Measurements from ENCODE around the gene AZIN2.

The AZIN2 gene

DNA sequence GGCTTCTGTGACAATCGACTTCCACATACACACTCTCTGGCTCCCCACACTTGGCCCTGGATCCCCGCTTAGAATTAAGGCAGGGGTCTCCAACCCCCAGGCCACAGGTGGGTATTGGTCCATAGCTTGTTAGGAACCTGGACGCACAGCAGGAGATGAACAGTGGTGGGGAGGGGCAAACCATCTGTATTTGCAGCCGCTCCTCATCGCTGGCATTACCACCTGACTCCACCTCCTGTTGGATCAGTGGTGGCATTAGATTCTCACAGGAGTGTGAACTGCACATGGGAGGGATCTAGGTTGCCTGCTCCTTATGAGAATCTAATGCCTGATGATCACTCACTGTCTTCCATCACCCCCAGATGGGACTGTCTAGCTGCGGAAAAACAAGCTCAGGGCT is 84.9 kb downstream of the AZIN2 start:
- Histone ChIP-seq H3K4me3 (no peak overlapping the region), H3K27ac (no peak overlapping the region), H3K9me3 (no peaks in the 10 kb centered on the region), H3K36me3 (peaks cover 5 to 37% (median 11%) of the 10 kb centered on the region in 3 donors), H3K4me1 (peaks cover 0 to 15% (median 5%) of the 10 kb centered on the region in 4 donors), H3K27me3 (no peaks in the 10 kb centered on the region)
- intact Hi-C loops (cut with DNase I; ENCODE audit: low total_unique reads) = no loop called here
- TF ChIP-seq, protein P1, sequence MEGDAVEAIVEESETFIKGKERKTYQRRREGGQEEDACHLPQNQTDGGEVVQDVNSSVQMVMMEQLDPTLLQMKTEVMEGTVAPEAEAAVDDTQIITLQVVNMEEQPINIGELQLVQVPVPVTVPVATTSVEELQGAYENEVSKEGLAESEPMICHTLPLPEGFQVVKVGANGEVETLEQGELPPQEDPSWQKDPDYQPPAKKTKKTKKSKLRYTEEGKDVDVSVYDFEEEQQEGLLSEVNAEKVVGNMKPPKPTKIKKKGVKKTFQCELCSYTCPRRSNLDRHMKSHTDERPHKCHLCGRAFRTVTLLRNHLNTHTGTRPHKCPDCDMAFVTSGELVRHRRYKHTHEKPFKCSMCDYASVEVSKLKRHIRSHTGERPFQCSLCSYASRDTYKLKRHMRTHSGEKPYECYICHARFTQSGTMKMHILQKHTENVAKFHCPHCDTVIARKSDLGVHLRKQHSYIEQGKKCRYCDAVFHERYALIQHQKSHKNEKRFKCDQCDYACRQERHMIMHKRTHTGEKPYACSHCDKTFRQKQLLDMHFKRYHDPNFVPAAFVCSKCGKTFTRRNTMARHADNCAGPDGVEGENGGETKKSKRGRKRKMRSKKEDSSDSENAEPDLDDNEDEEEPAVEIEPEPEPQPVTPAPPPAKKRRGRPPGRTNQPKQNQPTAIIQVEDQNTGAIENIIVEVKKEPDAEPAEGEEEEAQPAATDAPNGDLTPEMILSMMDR (IDR thresholded peaks at IDR 0.05) = no peak
- DNase-seq = no peak

DNA sequence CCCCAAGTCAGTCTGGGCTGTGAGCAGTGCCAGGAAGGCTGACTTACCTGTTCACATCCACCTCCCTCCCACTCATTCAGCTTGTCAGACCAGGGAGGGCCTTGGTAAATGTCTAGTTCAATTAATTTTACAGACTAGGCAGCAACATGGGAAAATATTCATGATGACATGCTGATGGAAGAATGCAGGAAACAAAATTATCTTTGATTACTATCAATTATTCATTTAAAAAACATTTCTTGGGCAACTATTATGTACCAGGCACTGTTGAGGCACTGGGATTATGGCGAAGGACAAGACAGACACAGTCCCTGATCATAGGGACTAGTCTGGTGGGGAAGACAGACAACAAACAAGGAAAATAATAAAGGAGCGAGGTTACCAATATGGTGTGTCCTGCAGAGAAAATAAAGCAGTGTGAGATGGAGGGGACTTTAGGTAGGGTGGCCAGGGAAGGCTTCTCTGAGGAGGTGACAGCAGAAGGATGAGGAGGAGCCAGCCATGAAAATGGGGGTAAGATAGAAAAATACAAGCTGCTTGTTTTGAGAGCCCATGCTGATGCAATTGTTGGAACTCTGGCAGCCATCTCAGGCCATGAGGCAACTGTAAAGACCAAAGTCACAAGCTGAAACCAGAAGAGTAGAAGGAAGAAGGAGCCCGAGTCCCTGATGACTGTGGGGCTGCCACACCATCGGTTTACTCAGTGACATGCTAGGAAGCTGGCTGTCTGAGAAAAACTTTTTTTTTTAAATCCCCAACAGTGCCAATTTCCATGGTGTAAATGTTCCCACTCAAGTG is 86.9 kb downstream of the AZIN2 start:
- intact Hi-C loops (cut with DNase I; ENCODE audit: low total_unique reads) = no loop called here
- Histone ChIP-seq H3K27me3 (no peaks in the 10 kb centered on the region), H3K4me1 (peaks cover 0 to 7% (median 0%) of the 10 kb centered on the region in 4 donors), H3K36me3 (peaks cover 5 to 48% (median 19%) of the 10 kb centered on the region in 3 donors), H3K4me3 (no peak overlapping the region), H3K27ac (no peak overlapping the region), H3K9me3 (no peaks in the 10 kb centered on the region)
- DNase-seq = no peak
- TF ChIP-seq, protein P1 (IDR thresholded peaks at IDR 0.05) = no peak

DNA sequence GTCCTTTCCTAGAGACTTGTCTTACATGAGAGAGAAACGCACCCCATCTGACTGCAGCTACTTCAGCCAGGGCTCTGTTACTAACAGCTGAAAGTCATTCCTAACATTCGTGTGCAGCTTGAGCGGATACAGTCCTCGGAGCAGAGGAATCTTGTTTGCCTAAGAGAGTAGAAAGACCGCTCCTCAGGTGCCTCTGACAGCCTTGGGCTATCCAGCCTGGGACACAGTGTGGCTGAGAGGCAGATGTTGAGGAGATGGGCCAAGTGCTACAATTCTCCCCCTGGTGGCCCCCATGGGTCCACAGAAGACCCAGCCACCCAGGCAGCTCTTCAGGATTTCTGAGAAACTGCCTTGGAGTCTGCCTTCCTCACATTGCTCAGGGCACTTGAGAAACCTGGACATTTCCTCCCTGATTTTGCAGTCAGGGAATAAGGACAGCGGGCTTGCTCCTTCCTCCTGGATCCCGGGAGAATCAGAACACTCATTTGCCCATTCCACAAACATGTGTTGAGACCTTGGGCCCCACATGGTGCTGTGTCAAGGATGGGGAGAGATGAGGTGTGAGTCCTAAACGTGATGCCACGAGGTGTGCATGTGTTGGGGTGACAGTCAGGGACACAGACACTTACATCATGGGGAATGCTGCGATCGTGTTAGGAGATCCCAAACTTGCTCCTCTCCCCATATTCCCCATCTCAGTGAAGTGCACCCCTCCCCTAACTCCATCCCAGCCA is 87.8 kb downstream of the AZIN2 start:
- H3K9me3 ChIP-seq = no peaks in the 10 kb centered on the region
- intact Hi-C loops (cut with DNase I; ENCODE audit: low total_unique reads) = no loop called here
- no peaks in the 10 kb centered on the region for H3K27me3 ChIP-seq
- TF ChIP-seq, protein P1 (IDR thresholded peaks at IDR 0.05) = no peak
- H3K36me3 ChIP-seq = peaks cover 5 to 51% (median 19%) of the 10 kb centered on the region in 3 donors
- H3K4me1 ChIP-seq = peaks cover 0 to 3% (median 0%) of the 10 kb centered on the region in 4 donors
- no peak overlapping the region for H3K4me3 ChIP-seq
- no peak overlapping the region for H3K27ac ChIP-seq
- DNase-seq = peak in 1 of 2 donors; percentile 46

GRCh38 chr1:33169290-33170055 is 88.5 kb downstream of the AZIN2 start:
- peaks cover 5 to 48% (median 13%) of the 10 kb centered on the region in 3 donors for H3K36me3 ChIP-seq
- H3K27ac ChIP-seq = no peak overlapping the region
- H3K4me1 ChIP-seq = no peaks in the 10 kb centered on the region
- TF ChIP-seq, protein P1 (IDR thresholded peaks at IDR 0.05) = no peak
- H3K4me3 ChIP-seq = no peak overlapping the region
- no peaks in the 10 kb centered on the region for H3K27me3 ChIP-seq
- no peaks in the 10 kb centered on the region for H3K9me3 ChIP-seq
- peak in 1 of 2 donors; percentile 15 for DNase-seq
- intact Hi-C loops (cut with DNase I; ENCODE audit: low total_unique reads) = no loop called here

Data from tibial artery (tissue), 4 donors.